HL-60 (cell line): ENCODE results near the gene LPCAT1.

Experiments used
- DNase-seq, 2 experiments: peaks; one replicate each; pipeline ENCODE4 v3.0.0-alpha.2; 2010 to 2020; ENCODE audit warnings: low read depth in 1 of 2, low spot score in 1 of 2
- H3K27ac ChIP-seq: fragments of 250-450 bp; sonication (Bioruptor Pico); replicated peaks from 2 replicates; pipeline ENCODE4 v1.5.1; 2020; ENCODE audit warnings: mild to moderate bottlenecking, moderate library complexity
- H3K27me3 ChIP-seq: fragments of 250-450 bp; sonication (Bioruptor Pico); 2 replicates; pipeline ENCODE4 v1.5.1; 2021; ENCODE audit warnings: mild to moderate bottlenecking, moderate library complexity; ENCODE audit not compliant: insufficient read depth, poor library complexity, severe bottlenecking
- H3K4me3 ChIP-seq: replicated peaks from 2 replicates; pipeline ENCODE4 v1.5.1; 2011; ENCODE audit warnings: mild to moderate bottlenecking, control low read depth, low read length; ENCODE audit not compliant: insufficient read depth
- CTCF ChIP-seq: IDR thresholded peaks from one replicate; pipeline ENCODE4 v1.5.1; 2011; ENCODE audit warnings: low read length, control low read depth, inconsistent platforms; ENCODE audit not compliant: insufficient read depth
- GABPA ChIP-seq: IDR thresholded peaks from 2 replicates; pipeline ENCODE4 v1.6.1; 2012; ENCODE audit warnings: low read depth
- POLR2AphosphoS5 ChIP-seq: IDR thresholded peaks from 2 replicates; pipeline ENCODE4 v1.6.1; 2012; ENCODE audit warnings: low read depth
- REST ChIP-seq: IDR thresholded peaks from 2 replicates; pipeline ENCODE4 v1.6.1; 2012; ENCODE audit warnings: low read depth; ENCODE audit not compliant: insufficient replicate concordance
- SPI1 ChIP-seq: IDR thresholded peaks from 2 replicates; pipeline ENCODE4 v1.6.1; 2012; ENCODE audit warnings: low read depth, mild to moderate bottlenecking, borderline replicate concordance

Gene LPCAT1

GRCh38 chr5:1443991-1444360 is 79.8 kb downstream of the LPCAT1 start:
- no peak overlapping the region for H3K27ac ChIP-seq
- H3K4me3 ChIP-seq, result no peak overlapping the region
- no peak for DNase-seq
- TF ChIP-seq CTCF, result no peak
- H3K27me3 ChIP-seq, result peaks cover 14% of the 10 kb centered on the region

- Histone ChIP-seq H3K4me3 (no peak overlapping the region), H3K27ac (no peak overlapping the region), H3K27me3 (peaks cover 14% of the 10 kb centered on the region)
- TF ChIP-seq REST (no peak), SPI1 (no peak), GABPA (no peak), CTCF (no peak), POLR2AphosphoS5 (no peak)
- no peak for DNase-seq
These were observed 80.6 kb downstream of the LPCAT1 start for GRCh38 chr5:1443171-1443570.

- Histone ChIP-seq H3K4me3 (no peak overlapping the region), H3K27me3 (peaks cover 13% of the 10 kb centered on the region), H3K27ac (no peak overlapping the region)
- no peak for DNase-seq
- no peak for TF ChIP-seq GABPA
- TF ChIP-seq POLR2AphosphoS5, result no peak
- no peak for TF ChIP-seq SPI1
- no peak for TF ChIP-seq REST
- TF ChIP-seq CTCF, result no peak
These were observed 81.3 kb downstream of the LPCAT1 start for GRCh38 chr5:1442222-1443145.
